Caco-2 (cell line): ENCODE results near the gene TUBB1. TPM values are rescaled to one million over a fixed set of nuclear protein-coding genes. Genes with fewer than 3 reads are reported as not detected.
A peak's percentile ranks its signal among the peaks of the same experiment; 100 is the strongest.
"Not testable (repeated sequence)": the region's sequence is repeated elsewhere in the genome, so short reads cannot be mapped to it uniquely, and the experiment has no call there.

Experiments
- BruUV-seq: library from RNA; stranded (reverse); fragments of 400-500 nt; replicated peaks from 2 replicates; lab custom pipeline; 2021; lab: Mats Ljungman, UMichigan
- CTCF ChIA-PET: fragments of 300-600 bp; sonication (Branson Sonifier 250); formaldehyde crosslinking; loops from one replicate; lab custom pipeline; 2022; ENCODE audit warnings: antibody characterized with exemption; lab: Charles Lee
- POLR2A ChIA-PET: fragments of 300-600 bp; sonication (Branson Sonifier 250); formaldehyde crosslinking; loops from one replicate; lab custom pipeline; 2022; ENCODE audit warnings: antibody characterized with exemption; lab: Charles Lee
- DNase-seq, 2 experiments: peaks; one replicate each; pipeline versions ENCODE4 v3.0.0 to v3.0.0-alpha.2; 2020 to 2022
- H3K27me3 ChIP-seq: replicated peaks from 2 replicates; pipeline ENCODE4 v1.6.0; 2011; ENCODE audit warnings: low read length; ENCODE audit not compliant: control insufficient read depth, insufficient read depth
- H3K36me3 ChIP-seq: 2 replicates; pipeline ENCODE4 v1.5.1; 2011; ENCODE audit warnings: low read length; ENCODE audit not compliant: control insufficient read depth, insufficient read depth
- H3K4me1 ChIP-seq: fragments of 250-450 bp; sonication (Bioruptor Pico); 2 replicates; pipeline ENCODE4 v1.5.1; 2020; ENCODE audit warnings: mild to moderate bottlenecking
- H3K4me3 ChIP-seq: 2 replicates; pipeline ENCODE4 v1.5.1; 2011; ENCODE audit warnings: low read depth, mild to moderate bottlenecking, control low read depth, low read length
- H3K9me3 ChIP-seq: fragments of 250-450 bp; sonication (Bioruptor Pico); 2 replicates; pipeline ENCODE4 v1.5.1; 2020; ENCODE audit warnings: mild to moderate bottlenecking, moderate library complexity
- H3K27ac Mint-ChIP-seq: one replicate; pipeline ENCODE4 v1.8.0; 2022; ENCODE audit warnings: mixed read lengths; ENCODE audit not compliant: unreplicated experiment
- H3K27me3 Mint-ChIP-seq: one replicate; pipeline ENCODE4 v1.8.0; 2022; ENCODE audit warnings: mixed read lengths; ENCODE audit not compliant: insufficient read depth, unreplicated experiment
- H3K36me3 Mint-ChIP-seq: one replicate; pipeline ENCODE4 v1.8.0; 2022; ENCODE audit warnings: mild to moderate bottlenecking, mixed read lengths; ENCODE audit not compliant: insufficient read depth, unreplicated experiment
- H3K4me1 Mint-ChIP-seq: one replicate; pipeline ENCODE4 v1.8.0; 2022; ENCODE audit warnings: low read depth, mixed read lengths; ENCODE audit not compliant: unreplicated experiment
- H3K4me3 Mint-ChIP-seq: one replicate; pipeline ENCODE4 v1.8.0; 2022; ENCODE audit warnings: mild to moderate bottlenecking, moderate library complexity, mixed read lengths; ENCODE audit not compliant: unreplicated experiment
- H3K9me3 Mint-ChIP-seq: one replicate; pipeline ENCODE4 v1.8.0; 2022; ENCODE audit warnings: mixed read lengths; ENCODE audit not compliant: unreplicated experiment
- intact Hi-C: fragments of 100-400 bp; cut with micrococcal nuclease; formaldehyde crosslinking; loops from one replicate; pipeline ENCODE4 v1.10.0; 2022; ENCODE audit not compliant: unreplicated experiment
- total RNA-seq: library from RNA; stranded (reverse); gene quantifications from 2 replicates; pipeline ENCODE4 v1.2.3, GENCODE V29; 2022
- TF ChIP-seq, protein P1 (sequence below), 2 experiments: fragments of 200-600 bp in 1 of 2; IDR thresholded peaks; 1 replicate in 1 of 2; 2 replicates in 1 of 2; pipeline versions ENCODE4 v1.5.1 to v1.8.0; 2011 to 2022; ENCODE audit warnings: antibody characterized with exemption in 1 of 2, control low read depth in 1 of 2, inconsistent platforms in 1 of 2, low read depth in 1 of 2, low read length in 1 of 2, mild to moderate bottlenecking in 1 of 2, moderate library complexity in 1 of 2; ENCODE audit not compliant: insufficient read depth in 1 of 2, severe bottlenecking in 1 of 2, unreplicated experiment in 1 of 2

Gene TUBB1
- total RNA-seq, 1 experiment from 2014 or later: 0.18 TPM

DNA sequence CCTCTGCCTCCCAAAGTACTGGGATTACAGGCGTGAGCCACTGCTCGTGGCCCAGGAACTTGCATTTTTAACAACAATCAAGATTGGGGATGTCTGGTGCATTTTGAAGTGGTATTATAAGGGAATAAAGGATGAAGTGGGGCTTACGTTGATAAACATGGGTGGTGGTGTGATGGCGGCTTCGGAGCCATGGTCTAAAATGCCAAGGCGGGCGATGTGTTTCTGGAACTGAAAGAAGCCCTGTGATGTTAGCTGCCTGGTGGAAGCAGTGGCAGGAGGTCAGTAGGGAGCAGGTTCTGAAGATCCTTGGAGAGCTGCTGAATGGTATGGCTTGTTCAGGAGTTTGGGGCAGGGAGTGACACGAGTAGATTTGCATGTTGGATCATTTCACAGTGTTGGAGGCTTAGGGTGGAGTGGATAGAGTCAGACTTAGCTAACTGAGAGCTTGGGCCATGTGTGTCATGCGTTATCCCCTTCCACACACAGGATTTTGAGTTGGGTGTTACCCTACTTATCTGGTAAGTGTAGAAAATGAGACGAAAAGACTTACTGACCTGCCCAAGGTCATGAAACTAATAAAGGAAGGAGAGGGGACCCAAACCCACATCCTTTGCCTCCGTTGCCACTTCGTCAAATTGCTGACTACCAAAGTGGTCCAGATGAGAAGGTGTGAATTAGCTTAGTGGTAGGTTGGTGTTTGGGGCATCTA is 36.7 kb upstream of the TUBB1 start:
- CTCF ChIA-PET: no interaction called here

DNA sequence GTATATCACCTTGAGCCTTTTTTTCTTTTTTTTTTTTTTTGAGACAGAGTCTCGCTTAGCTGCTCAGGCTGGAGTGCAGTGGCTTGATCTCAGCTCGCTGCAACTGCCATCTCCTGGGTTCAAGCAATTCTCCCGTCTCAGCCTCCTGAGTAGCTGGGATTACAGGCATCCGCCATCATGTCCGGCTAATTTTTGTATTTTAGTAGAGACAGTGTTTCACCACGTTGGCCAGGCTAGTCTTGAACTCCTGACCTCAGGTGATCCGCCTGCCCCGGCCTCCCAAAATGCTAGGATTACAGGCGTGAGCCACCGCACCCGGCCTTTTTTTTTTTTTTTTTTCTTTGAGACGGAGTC is 36.1 kb upstream of the TUBB1 start:
- peak in 1 of 2 experiments; percentile 21 for DNase-seq
- CTCF ChIA-PET, H3K9me3 ChIP-seq, H3K4me3 Mint-ChIP-seq, H3K27me3 Mint-ChIP-seq, H3K4me3 ChIP-seq, H3K9me3 Mint-ChIP-seq, BruUV-seq, H3K27ac Mint-ChIP-seq, H3K27me3 ChIP-seq, intact Hi-C loops, H3K36me3 ChIP-seq: not testable (repeated sequence)
- Mint-ChIP-seq H3K36me3 (peaks cover 51% of the 10 kb centered on the region), H3K4me1 (peaks cover 21% of the 10 kb centered on the region)
- POLR2A ChIA-PET: interaction anchor here (0.6 kb wide), 1 partner anchor 581 kb away, joined by 3 read pairs; no protein-coding TSS in a partner anchor
- H3K4me1 ChIP-seq: peaks cover 12% of the 10 kb centered on the region

More for the DNA sequence above, 36.7 kb upstream of the TUBB1 start:
- Mint-ChIP-seq H3K4me3 (peak overlapping the region; percentile 76), H3K27ac (peak overlapping the region; percentile 51), H3K36me3 (peaks cover 46% of the 10 kb centered on the region), H3K9me3 (no peaks in the 10 kb centered on the region), H3K4me1 (peaks cover 21% of the 10 kb centered on the region), H3K27me3 (no peaks in the 10 kb centered on the region)
- Histone ChIP-seq H3K27me3 (no peaks in the 10 kb centered on the region), H3K36me3 (peaks cover 3% of the 10 kb centered on the region; the same call in 1 of the 2 replicates), H3K4me1 (peaks cover 12% of the 10 kb centered on the region), H3K4me3 (peak overlapping the region; percentile 7; the same call in 1 of the 2 replicates), H3K9me3 (no peaks in the 10 kb centered on the region)
- POLR2A ChIA-PET: interaction anchor here (0.6 to 2.0 kb wide), 5 partner anchors 8 to 581 kb away, joined by 3 to 21 read pairs (median 4); partner anchors contain the start of gene ATP5F1E
- DNase-seq: peak in 1 of 2 experiments; percentile 44
- TSS peak; percentile 50 for BruUV-seq
- TF ChIP-seq, protein P1, sequence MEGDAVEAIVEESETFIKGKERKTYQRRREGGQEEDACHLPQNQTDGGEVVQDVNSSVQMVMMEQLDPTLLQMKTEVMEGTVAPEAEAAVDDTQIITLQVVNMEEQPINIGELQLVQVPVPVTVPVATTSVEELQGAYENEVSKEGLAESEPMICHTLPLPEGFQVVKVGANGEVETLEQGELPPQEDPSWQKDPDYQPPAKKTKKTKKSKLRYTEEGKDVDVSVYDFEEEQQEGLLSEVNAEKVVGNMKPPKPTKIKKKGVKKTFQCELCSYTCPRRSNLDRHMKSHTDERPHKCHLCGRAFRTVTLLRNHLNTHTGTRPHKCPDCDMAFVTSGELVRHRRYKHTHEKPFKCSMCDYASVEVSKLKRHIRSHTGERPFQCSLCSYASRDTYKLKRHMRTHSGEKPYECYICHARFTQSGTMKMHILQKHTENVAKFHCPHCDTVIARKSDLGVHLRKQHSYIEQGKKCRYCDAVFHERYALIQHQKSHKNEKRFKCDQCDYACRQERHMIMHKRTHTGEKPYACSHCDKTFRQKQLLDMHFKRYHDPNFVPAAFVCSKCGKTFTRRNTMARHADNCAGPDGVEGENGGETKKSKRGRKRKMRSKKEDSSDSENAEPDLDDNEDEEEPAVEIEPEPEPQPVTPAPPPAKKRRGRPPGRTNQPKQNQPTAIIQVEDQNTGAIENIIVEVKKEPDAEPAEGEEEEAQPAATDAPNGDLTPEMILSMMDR (IDR thresholded peaks at IDR 0.05; ENCODE audit: insufficient read depth in 1 of 2, low read depth in 1 of 2, low read length in 1 of 2, severe bottlenecking in 1 of 2, unreplicated experiment in 1 of 2): no peak
- intact Hi-C loops: no loop called here

DNA sequence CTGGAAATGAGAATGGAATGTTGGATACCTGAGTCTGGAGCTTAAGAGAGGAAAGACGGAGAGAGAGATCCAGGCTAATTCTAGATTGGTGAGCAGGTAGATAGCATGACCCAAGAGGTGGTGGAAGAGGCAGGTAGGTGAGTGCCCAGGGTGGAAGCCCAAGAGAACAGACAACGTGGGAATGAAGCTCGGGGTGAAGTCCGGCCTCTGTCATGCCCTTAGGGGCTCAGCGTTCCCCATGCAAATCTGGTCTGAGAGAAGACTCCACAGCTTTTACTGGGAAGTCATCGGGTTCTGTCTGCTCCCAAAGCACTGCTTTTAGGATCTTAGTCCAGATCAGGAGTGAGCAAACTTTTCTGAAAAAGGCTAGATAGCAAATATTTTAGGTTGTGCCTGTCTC is 34.5 kb upstream of the TUBB1 start:
- Mint-ChIP-seq H3K4me1 (peaks cover 21% of the 10 kb centered on the region), H3K27ac (no peak overlapping the region), H3K9me3 (no peaks in the 10 kb centered on the region), H3K27me3 (no peaks in the 10 kb centered on the region), H3K36me3 (peaks cover 67% of the 10 kb centered on the region), H3K4me3 (no peak overlapping the region)
- Histone ChIP-seq H3K4me3 (no peak overlapping the region), H3K36me3 (peaks cover 16% of the 10 kb centered on the region), H3K9me3 (no peaks in the 10 kb centered on the region), H3K27me3 (no peaks in the 10 kb centered on the region), H3K4me1 (peaks cover 12% of the 10 kb centered on the region)
- TF ChIP-seq, protein P1 (IDR thresholded peaks at IDR 0.05; ENCODE audit: insufficient read depth in 1 of 2, low read depth in 1 of 2, low read length in 1 of 2, severe bottlenecking in 1 of 2, unreplicated experiment in 1 of 2): no peak
- DNase-seq: peak in 1 of 2 experiments; percentile 26
- intact Hi-C loops: no loop called here
- POLR2A ChIA-PET: no interaction called here
- BruUV-seq: no TSS peak
- CTCF ChIA-PET: interaction anchor here (0.6 kb wide), 1 partner anchor 14 kb away, joined by 3 read pairs; no protein-coding TSS in a partner anchor
